Posterior vena cava (tissue), 2 donors: Measurements from ENCODE around the gene SERPINB1. TPM values are rescaled to one million over a fixed set of nuclear protein-coding genes. Genes with fewer than 3 reads are reported as not detected.

Source experiments
- DNase-seq: peaks from one replicate; pipeline ENCODE4 v3.0.0-alpha.2; 2020; ENCODE audit warnings: low spot score
- intact Hi-C, 2 donors: fragments of 100-400 bp; cut with DNase I; formaldehyde crosslinking; loops; one replicate each; pipeline versions ENCODE4 v1.14.1 to v1.14.2; 2022 to 2023
- microRNA-seq, 2 donors: library from miRNA; unstranded; fragments of <30 nt; microRNA quantifications; one replicate each; pipeline ENCODE4 v1.2.0, GENCODE V29; 2020 to 2021; ENCODE audit warnings: borderline microRNAs expressed in 2 of 2
- total RNA-seq, 2 donors: library from RNA; stranded (reverse); fragmentation: NEBNext Ultra II Directional; extraction: Animal tissue kit (Norgen Biotek cat#: 25700); gene quantifications; one replicate each; pipeline ENCODE4 v1.2.1, GENCODE V29; 2021
- donor health status: DM: yes; HTN: yes; CAD: no.
- donor health status: DM: yes; HTN: yes; CAD: no.

Gene SERPINB1
- total RNA-seq, 2 donors from 2014 or later, result 30.8 to 44.0 TPM

DNA sequence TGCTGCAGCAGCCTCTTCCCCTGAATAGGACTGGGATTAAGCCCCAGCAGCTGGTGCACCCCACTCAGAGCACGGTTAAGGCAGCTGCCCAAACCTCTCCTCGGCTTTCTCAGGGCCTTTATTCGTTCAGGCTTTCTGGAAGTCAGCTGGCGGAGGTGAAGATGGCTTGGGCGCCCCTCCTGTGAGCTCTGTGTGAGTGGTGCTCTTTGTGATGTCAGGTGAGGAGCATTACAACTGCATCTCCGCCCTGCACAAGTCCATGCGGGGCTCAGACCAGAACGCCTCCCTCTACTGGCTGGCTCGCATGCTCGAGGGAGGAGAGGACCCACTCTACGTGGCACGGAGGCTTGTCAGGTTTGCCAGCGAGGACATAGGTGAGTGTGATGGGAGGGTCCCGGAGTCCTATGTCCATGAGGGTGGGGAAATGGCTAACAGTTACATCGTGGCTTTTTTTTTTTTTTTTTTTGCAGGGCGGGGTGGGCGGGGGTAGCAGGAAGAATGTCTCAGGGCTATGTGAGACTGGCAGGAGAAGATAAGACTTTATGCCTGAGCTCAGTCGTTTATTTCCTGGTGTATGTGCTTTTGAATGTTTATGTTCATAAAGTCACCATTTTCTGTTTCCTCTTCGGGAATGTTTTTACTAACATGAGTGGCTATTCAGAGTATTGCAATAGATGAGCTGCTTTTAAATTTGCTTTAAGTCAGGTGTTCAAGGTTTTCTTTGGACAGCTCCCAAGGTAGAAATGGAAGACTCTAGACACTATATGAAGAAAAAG lies 58.3 kb downstream of the SERPINB1 start:
- DNase-seq, result no peak
- intact Hi-C loops, result no loop called here

DNA sequence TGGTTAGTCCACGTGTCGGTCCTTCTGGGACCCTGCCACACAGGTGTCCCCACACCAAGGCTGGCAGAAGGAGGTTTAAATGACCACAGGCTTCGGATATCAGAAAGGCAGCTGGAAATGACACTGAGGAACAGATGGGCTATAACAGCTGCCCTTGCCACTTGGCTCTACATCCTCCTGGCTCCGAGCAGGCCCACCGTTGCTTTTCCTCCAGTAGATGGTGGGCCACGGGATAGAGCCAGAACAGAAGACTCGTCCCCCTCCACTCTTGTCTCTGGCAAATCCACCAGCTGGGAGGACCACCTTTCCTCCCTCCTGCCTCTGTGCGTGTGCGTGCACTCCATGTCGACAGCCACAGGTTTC lies 58.9 kb downstream of the SERPINB1 start:
- intact Hi-C loops, result no loop called here
- DNase-seq, result no peak

DNA sequence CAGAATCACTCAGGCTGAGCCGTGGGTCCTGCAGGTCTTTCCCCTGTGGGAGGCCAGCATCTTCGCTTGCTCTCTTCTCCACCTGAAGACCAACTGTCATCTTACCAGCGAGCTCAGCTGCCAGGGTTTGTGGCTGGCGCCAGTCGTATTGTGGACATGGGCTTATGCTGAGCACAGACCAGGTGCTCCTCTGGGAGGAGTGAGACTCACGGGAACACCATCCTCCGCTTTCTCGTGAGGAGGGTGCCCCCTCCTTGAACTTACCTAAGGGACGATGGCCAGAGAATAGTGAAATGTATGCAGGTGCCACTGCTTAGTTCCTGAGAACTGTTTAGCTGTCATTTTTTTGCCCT lies 59.3 kb downstream of the SERPINB1 start:
- DNase-seq, result no peak
- intact Hi-C loops, result no loop called here

Small RNAs within 50 kb of the gene (microRNA-seq; reads per million reads assigned to microRNA genes)
- 0.78 to 0.97 reads per million in 2 donors for gene MIR4645

Other genes with a start within 250 kb of the SERPINB1 start
- under 1 TPM; 0.67 to 0.74 TPM for gene MYLK4, start 90.9 kb downstream of the SERPINB1 start, total RNA-seq
- 10 to 100 TPM; 21.7 to 26.1 TPM for gene WRNIP1, start 76.5 kb downstream of the SERPINB1 start, total RNA-seq
- 10 to 100 TPM in 1 of 2 donors, 1 to 10 TPM in 1; 9.9 to 12.8 TPM for gene SERPINB9, start 61.4 kb upstream of the SERPINB1 start, total RNA-seq
- 10 to 100 TPM; 90.7 to 98.3 TPM for gene SERPINB6, start 129.7 kb upstream of the SERPINB1 start, total RNA-seq
- gene NQO2, start 158.0 kb upstream of the SERPINB1 start, total RNA-seq, result 10 to 100 TPM; 27.7 to 42.4 TPM
- 10 to 100 TPM; 19.9 to 20.3 TPM for gene RIPK1, start 226.6 kb upstream of the SERPINB1 start, total RNA-seq